Left forelimb (tissue), 1 donor: ENCODE data around the gene GALNT12.
A peak's percentile ranks its signal among the peaks of the same experiment; 100 is the strongest.

Experiments
- DNase-seq: peaks from one replicate; pipeline ENCODE4 v3.0.0-alpha.2; 2018; ENCODE audit warnings: low spot score

Gene GALNT12

DNA sequence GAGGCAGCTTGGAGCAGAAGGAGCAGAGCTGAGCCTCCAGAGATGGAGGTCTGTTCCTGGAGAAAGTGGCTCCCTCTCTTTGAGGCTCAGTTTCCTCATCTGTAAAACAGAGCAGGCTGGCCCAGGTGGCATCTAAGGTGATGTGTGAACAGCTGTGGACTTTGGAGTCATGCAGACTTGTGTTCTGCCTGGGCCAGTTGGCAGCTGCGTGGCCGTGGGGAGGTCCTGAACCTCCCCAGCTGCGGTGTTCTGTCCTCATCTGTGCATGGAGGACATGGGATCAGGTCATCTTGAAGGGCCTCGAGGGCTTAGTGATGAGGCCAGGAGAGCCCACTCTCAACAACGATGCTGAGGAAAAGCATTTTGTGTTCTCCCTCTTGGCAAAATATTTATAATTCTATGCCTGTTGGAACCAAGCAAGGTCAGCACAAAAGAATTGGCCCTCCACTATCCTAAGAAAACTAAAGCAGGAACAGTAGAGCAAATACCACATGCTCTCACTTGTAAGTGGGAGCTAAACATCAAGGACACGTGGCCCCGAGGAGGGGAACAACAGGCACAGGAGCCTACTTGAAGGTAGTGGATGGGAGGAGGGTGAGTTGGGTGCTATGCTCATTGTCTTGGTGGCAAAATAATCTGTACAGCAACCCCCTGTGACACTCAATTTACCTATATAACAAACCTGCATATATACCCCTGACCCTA, 73.0 kb downstream of the GALNT12 start:
- DNase-seq = no peak

DNA sequence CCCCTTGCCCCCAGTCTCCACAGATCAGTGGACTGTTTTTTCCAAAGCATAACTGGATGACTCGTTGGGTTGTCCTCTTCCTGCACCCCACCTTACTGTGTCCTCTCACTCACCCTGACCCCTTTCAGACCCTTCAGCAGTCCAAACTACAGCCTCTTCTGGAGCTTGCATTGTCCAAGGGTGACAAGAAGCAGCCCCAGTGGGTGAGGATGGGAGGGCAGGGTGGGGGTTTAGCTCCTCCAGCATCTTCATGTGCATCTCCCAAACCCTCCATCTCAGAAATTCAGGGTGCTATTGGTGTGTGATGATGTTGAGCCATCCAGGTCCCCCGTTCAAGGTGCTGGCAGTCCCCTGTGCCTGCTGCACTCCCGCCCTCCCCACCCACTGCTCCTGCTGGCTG, 73.9 kb downstream of the GALNT12 start:
- no peak for DNase-seq

- no peak for DNase-seq
Measured at GRCh38 chr9:98881836-98882568, 74.5 kb downstream of the GALNT12 start.

GRCh38 chr9:98882569-98882923, 75.1 kb downstream of the GALNT12 start:
- DNase-seq = no peak

- DNase-seq = no peak
Measured at GRCh38 chr9:98883276-98883675, 75.8 kb downstream of the GALNT12 start.

DNA sequence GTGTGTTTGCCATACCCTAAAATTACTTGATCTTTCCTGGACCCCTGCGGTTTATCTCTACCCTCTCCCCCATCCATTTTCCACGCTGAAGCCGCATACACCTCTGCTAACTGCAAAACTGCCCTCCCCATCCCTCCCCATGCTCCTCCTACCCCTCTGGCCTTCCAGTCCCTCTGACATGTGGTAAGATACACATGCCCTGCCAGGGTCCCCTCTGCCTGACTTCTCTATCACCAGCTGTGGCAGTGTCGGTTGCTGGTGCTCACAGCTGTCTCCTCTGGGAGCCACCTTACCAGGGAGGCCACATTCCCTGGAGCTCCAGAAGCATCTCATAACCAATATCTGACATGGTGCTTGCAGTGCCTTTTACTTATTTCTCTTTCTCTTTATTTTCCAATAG, 77.4 kb downstream of the GALNT12 start:
- DNase-seq = peak; percentile 47

GRCh38 chr9:98885575-98886295, 78.3 kb downstream of the GALNT12 start:
- peak; percentile 17 for DNase-seq

GRCh38 chr9:98886691-98887229, 79.3 kb downstream of the GALNT12 start:
- peak; percentile 45 for DNase-seq

GRCh38 chr9:98887918-98888510, 80.5 kb downstream of the GALNT12 start:
- peak; percentile 42 for DNase-seq

DNA sequence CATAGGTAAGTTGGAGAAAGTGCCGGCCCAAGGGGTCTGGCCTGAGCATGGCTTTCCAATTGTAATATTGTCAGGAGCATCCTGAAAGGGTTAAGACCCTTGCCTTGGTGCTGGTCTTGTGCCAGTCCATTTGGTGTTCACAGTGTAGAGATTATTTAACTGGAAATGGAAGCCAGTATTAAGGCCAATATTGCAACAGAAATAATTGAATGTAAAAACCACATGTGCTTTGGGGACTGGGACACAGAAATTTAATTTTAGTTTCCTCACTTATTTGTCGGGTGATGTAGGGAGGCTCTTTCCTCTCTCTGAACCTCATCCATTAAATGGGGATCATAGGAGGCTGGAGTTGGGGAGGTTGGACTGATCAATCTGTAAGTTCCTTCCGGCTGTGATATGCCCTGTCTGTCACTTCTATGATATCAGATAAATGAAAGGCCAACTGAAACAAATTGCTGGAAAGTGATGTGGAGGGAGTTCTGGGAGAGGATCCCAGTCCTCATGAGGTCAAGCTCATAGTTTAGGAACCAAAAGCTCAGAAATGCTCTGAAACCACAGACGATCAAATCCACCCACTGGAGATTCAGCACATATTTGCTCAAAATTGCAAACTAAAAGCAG, 81.4 kb downstream of the GALNT12 start:
- peak; percentile 54 for DNase-seq

GRCh38 chr9:98890256-98890655, 82.8 kb downstream of the GALNT12 start:
- peak; percentile 23 for DNase-seq

GRCh38 chr9:98892288-98892687, 84.8 kb downstream of the GALNT12 start:
- DNase-seq = no peak

- DNase-seq = no peak
Measured at GRCh38 chr9:98892690-98893089, 85.2 kb downstream of the GALNT12 start.

DNA sequence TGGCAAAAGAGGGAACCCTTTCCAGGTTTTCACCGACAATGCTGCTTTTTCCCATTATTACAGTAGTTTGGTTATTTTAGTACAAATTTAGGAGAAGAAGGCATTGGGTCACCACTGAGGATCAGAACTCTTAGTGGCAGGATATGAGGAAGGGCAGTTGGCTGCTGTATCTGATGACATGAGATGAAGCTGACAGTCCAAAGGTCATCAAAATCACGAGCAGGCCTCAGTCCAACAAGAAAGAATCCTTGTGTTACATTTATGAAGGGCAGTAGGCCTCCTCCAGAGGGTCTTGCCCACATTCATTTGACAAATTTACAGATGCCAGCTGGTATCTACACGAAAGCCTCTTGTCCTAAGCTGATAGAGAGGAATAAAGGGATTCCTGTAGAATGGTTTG, 86.7 kb downstream of the GALNT12 start:
- DNase-seq = no peak

DNA sequence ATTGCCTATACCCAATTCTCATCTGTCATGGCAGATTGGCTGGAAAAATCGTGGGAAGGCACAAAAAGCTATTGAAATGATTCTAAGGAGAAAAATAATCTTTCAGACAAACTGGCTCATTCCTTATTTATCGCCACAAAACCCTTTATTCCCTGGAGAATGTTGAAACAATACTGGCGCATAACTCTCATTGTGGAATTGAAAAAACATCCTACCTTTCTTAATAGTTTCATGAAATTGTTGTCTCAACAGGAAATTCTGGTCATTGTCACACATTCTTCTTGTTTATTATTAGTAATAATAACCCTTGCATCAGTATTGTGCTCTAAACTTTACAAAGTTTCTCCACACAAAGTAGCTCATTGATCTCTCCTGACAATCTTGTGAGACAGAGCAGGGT, 87.3 kb downstream of the GALNT12 start:
- DNase-seq = no peak

- peak; percentile 14 for DNase-seq
Measured at GRCh38 chr9:98896632-98897031, 89.2 kb downstream of the GALNT12 start.

DNA sequence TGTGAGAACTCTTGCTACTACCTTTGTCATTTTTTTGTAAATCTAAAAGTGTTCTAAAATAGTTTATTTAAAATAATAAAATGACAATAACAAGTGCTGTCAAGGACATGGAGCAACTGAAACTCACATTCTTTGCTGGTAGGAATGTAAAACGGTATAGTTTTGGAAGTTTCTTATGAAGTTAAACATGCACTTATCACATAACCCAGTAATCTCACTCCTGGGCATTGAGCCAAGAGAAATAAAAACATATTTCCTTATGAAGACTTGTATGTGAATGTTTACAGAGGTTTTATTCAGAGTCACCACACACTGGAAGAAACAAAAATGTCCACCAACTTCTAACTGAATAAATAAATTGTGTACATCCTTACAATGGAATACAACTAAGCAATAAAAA, 90.3 kb downstream of the GALNT12 start:
- DNase-seq = no peak

DNA sequence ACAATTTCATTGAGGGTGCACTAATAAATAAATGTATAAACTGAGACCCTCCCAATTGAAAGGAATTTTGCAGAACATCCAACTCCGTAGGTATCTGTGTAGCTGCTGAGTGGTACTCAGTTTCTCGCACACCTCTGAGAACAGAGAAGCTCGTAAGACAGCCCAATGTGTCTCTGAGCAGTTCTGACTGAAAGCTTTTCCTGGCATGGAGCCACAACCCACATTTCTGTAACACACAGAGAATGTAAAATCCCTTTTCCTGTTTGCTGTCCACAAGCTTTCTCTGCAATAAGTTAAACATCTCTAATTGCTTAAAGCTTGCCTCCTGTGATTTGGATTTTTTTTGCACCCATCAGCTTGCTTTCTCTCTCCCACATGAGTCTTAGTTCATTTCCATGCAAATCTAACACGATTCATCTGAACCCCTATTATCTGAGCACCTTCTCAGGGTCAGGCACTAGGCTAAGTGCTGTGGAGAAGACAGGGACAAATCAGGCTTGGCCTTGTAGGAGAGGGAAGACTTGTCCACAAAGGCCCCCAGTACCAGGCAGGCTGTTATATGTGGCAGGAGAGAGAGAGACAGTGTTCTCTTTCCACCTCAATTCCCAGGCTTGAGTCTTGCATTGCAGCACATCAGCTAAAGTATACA, 92.1 kb downstream of the GALNT12 start:
- peak; percentile 31 for DNase-seq
